Left colon (tissue), 2 donors: Measurements from ENCODE around the gene KLRF1. TPM values are rescaled to one million over a fixed set of nuclear protein-coding genes. Genes with fewer than 3 reads are reported as not detected.
"Not testable (repeated sequence)": the region's sequence is repeated elsewhere in the genome, so short reads cannot be mapped to it uniquely, and the experiment has no call there.

ENCODE experiments used
- ATAC-seq: fragments of 200-7000 bp; cut with Tn5 transposase; one replicate; pipeline ENCODE4 v1.9.1; 2020; ENCODE audit warnings: mild to moderate bottlenecking, moderate library complexity
- DNase-seq, 2 donors: peaks; one replicate each; pipeline ENCODE4 v3.0.0-alpha.2; 2020
- intact Hi-C, 2 donors: fragments of 100-400 bp; cut with DNase I in 1 of 2; cut with micrococcal nuclease in 1 of 2; formaldehyde crosslinking; loops; one replicate each; pipeline versions ENCODE4 v1.11.2 to v1.14.0; 2022; cut with DNase I, micrococcal nuclease
- total RNA-seq, 2 donors: library from RNA; stranded (reverse); fragmentation: NEBNext Ultra II Directional; extraction: Animal tissue kit (Norgen Biotek cat#: 25700); gene quantifications; one replicate each; pipeline ENCODE4 v1.2.1, GENCODE V29; 2021
- donor health status: DM: no; HTN: no; CAD: no.
- donor health status: DM: yes; HTN: yes; CAD: no.

The KLRF1 gene
- total RNA-seq, 2 donors from 2014 or later: 0.31 TPM; not detected in 1

DNA sequence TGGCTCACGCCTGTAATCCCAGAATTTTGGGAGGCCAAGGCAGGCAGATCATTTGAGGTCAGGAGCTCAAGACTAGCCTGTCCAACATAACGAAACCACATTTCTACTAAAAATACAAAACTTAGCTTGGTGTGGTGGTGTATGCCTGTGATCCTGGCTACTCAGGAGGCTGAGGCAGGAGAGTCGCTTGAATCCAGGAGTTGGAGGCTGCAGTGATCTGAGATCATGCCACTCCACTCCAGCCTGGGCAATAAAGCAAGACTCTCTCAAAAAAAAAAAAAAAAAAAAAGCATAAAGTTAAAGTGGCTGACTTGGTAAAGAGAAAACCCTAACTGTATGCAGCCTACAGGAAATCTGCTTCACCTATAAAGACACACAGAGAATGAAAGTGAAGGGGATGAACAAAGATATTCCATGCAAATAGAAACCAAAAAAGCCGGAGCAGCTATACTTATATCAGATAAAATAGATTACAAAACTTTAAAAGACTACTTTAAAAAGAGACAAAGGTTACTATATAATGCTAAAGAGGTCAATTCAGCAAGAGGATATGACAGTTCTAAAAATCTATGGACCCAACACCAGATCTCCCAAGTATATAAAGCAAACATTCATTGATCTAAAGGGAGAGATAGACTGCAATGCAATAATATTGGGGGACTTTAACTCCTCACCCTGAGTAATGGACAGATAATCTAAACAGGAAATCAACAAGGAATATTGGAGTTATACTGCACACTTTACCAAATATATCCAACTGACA is 37.8 kb downstream of the KLRF1 start:
- ATAC-seq (no peak), DNase-seq (no peak)
- intact Hi-C loops: no loop called here

DNA sequence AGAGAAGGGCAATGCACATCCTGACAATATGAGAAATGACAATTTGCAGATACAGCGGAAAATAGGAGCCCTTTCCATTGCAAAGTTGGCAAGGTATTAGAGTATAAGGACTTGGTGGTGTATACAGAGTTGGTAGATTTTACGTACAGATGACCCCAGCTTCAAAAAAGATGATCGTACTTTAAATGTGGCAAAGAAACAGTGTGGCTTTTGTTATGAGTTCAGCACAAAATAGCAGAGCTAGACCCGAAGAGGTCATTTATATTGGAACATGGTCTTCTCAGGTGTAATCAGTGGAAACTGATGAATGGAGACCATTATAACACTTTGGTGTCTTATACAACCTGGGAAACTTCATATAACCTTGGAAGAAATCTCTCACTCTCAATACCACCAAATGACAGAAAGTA is 39.6 kb downstream of the KLRF1 start:
- intact Hi-C loops: no loop called here
- DNase-seq (no peak), ATAC-seq (no peak)

DNA sequence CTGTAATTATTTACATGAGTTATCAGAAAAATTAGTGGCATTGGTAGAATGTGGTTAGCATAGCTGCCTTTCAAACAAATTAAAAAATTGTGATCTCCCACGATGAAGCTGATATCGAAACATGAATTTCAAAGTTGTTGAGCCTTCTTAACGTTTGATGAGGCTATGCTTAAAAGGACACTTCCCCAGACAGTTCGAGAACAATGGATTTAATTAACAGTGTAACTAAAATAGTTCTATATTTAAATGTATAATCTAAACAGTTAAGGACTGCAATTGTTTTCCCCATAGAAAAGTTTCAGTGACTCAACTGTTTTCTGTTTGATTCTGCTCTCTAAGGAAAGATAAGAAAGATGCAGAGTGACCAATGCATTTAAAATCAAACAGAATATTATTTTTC is 40.2 kb downstream of the KLRF1 start:
- ATAC-seq (no peak), DNase-seq (no peak)
- intact Hi-C loops: no loop called here

DNA sequence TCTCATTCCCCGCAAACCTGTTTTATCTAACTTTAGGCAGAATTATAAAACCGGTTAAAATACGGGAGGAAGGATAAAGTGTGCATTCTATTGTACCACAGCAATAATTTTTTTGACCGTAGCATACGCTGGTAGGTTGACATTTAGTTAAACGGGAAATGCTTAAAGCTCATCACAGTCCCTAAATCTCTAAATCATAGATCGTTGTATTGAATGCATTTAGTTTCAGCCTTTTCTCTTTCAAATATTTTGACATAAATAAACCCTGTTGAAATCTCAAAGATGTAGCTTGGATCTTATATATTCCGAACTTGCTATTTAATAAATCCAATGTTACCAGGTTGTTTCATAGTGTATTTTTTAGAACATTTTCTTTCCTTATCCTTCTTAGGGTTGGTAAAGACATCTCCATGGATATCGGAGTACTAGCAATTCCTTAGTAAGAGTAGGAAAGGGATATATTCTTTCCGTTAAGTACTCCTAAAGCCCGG is 41.1 kb downstream of the KLRF1 start:
- DNase-seq (no peak), ATAC-seq (no peak)
- intact Hi-C loops: no loop called here

DNA sequence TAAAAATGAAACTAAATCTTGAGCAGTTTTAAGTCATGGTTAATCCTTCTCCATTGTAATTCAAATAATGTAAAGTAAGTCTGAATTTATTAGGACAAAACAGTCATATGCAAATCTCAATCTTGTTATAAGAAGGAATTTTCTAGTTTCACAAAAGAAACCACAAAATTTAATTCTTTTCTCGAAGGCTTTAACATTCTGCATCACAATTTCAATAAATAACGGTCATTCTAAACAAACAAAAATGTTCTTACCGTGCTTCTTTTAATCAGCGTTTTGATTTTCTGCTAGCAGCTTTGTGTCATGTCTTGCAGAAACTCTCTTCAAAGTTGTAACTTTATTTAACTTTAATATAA is 41.6 kb downstream of the KLRF1 start:
- DNase-seq: no peak
- no peak for ATAC-seq
- intact Hi-C loops: no loop called here

DNA sequence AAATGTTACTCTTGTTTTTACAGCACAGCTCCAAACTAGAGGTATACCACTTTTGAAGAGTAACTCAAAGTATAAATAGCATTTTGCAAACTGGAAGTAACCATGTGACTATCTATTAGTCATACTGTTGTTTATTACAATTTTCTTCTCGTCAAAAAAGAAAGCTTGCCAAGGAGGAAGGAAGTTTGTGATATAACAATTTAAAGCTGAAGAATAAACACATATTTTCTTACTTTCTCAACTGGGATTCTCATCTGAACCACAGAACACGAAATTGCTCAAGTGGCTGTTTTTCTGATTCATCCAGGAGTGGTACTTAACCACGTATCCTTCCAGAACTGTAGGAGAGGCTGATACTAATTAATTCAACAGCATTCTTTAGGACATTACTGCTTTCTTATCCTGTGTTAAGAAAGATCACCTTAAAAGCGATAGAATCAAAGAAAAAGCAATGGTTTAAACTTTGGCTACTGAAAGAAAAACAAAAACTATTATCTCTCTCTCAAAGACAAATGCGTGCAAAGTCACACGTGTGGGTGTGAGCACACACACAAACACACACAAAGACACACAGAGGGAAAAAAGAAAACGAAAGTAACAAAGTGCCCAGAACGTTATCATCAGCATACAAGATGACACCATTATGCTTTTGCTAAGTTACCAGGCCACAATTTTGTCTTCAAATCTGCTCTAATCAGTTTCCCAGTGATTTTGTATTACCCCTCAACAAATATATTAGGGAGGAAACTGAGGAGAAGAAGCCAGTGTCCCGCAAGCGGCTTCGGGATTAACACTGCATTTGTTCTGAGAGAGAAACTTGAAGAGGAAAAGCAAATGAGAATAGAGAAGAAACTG is 42.3 kb downstream of the KLRF1 start, which contains the start of gene CLEC2B:
Gene CLEC2B (minus strand): TSS at position 48 of the 855 bp plus-strand sequence.
- peak; percentile 80 for ATAC-seq
- no peak for DNase-seq
- intact Hi-C loops: no loop called here

DNA sequence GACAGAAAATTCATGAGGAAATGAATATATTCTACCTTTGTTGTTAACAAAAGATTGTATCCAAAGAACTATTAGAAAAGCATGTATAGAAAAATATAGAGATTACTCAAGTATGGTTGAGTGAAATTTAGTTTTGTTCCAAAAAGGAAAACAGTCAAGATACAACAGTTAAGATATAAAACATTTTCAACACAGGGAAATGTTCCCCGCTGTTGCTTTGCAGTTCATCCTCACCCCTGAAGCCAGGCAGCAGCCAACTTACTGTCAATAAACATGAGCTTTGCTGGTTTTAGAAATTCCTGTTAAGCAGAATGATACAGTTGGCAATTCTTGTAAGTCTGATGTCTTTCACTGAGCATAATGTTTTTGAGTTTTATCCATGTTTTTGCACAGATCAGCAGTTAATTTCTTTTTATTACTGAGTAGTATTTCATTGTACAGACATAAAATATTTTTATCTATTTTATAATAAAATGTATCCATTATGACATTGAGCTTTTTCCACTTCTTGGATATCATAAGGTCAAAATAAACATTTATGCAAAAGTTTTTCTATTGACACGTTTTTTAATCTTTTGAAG is 43.1 kb downstream of the KLRF1 start:
- intact Hi-C loops: no loop called here
- DNase-seq (no peak), ATAC-seq (no peak)

DNA sequence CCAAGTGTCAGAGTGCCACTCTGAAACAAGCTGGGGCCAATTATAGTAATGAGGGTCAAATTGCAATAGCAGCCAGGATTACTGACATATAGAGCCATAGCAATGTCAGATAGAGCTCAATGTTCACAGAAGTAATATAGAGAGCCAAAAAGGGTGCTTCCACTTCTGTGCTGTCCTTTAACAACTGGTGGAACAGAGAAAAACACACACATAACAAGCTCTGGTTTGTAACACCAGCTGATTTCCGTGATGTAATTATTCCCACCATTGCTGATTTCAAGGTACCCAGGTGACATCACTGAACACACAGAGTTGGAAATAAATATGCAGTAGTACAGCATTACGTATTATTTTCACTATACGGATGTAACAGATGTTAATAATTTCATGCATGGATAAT is 44.9 kb downstream of the KLRF1 start:
- ATAC-seq (no peak), DNase-seq (no peak)
- intact Hi-C loops: no loop called here

DNA sequence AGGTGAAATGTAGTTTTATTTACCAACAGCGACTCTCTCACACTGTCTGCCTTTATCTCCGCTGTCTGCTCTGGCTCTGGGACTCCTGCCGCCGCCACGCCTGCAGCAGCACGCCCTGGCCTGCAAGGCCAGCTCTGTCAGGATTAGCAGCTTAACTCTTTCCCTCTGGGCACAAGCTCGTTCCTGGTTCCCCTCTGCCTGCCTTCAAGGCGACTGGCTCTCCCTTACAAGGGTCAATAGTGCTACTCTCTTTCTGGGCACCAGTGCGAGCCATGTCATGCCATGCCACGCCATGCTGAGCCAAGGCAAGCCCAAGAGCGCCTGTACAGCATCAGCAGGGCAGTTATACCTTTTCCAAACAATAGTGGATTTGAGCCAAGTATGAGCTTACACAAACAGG is 45.5 kb downstream of the KLRF1 start:
- intact Hi-C loops: no loop called here
- DNase-seq (no peak), ATAC-seq (no peak)

DNA sequence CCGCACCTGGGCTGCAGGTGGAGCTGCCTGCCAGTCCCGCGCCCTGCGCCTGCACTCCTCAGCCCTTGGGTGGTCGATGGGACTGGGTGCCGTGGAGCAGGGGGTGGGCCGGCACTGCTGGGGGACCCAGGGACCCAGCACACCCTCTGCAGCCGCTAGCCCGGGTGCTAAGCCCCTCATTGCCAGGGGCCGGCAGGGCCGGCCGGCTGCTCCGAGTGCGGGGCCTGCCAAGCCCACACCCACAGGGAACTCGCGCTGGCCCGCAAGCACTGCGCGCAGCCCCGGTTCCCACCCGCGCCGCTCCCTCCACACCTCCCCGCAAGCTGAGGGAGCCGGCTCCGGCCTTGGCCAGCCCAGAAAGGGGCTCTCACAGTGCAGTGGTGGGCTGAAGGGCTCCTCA is 48.8 kb downstream of the KLRF1 start:
- DNase-seq, intact Hi-C loops, ATAC-seq: not testable (repeated sequence)

DNA sequence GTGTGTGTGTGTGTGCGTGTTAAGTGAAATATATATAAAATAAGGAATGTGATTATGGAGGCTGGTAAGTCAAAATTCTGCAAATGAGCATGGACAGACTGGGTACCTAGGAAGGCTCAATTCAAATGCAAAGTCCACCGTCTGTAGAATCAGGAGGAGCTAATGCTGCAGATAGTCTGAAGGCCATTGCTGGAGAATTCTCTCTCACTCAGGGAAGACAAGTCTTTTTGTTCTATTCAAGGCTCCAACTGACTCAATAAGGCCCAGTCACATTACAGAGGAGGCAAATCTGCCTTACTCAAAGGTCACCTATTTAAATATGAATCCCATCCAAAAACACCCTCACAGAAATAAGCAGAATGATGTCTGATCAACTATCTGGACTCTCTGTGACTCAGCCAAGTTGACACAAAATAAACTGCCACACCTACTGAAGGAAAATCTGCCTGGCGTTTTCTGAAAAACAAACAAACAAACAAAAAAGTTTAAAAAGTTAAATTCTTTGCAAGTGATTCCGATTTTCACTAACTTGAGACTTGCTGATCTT is 53.3 kb downstream of the KLRF1 start:
- intact Hi-C loops: no loop called here
- ATAC-seq: no peak

DNA sequence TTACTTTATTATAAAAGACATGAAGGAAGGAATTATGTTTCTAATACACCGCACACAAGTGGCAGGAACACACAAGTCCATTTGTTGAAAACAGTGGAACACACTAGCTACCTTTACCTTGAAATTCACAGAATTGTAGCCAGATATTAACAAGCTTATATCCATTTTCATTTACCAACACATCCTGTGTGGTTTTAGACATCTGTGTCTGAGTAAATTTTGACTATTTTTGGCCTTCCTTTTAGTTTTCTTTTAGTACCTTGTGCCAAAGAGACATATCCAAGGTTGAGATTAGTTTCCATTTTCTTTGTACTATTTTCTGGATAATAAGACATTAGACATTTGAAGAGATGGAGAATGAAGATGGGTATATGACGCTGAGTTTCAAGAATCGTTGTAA is 54.0 kb downstream of the KLRF1 start, which contains the start of gene KLRF2:
Gene KLRF2 (plus strand): TSS at position 244 of the 400 bp plus-strand sequence. CDS start 107 bp downstream, at position 351.
- DNase-seq: no peak
- intact Hi-C loops: no loop called here
- no peak for ATAC-seq

More for the DNA sequence above, 53.3 kb downstream of the KLRF1 start:
- no peak for DNase-seq

DNA sequence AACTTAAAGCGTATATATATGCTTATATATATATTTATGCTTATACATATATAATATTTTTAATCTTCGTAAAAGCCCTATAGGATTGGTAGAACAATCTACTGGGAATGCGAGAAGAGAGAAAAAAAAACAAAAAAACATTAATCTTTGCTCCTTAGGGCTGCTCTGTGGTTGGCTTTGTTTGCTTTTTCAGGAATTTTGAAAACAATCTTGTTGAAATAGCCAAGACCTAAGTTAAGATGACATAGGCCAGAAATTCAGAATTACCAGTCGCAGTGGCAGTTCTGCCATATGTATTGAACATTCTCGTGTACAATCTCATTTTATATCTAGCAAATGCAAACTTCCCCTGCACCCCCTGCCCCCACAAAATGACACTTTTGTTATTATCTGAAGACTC is 54.7 kb downstream of the KLRF1 start:
- intact Hi-C loops: no loop called here
- ATAC-seq (no peak), DNase-seq (no peak)

DNA sequence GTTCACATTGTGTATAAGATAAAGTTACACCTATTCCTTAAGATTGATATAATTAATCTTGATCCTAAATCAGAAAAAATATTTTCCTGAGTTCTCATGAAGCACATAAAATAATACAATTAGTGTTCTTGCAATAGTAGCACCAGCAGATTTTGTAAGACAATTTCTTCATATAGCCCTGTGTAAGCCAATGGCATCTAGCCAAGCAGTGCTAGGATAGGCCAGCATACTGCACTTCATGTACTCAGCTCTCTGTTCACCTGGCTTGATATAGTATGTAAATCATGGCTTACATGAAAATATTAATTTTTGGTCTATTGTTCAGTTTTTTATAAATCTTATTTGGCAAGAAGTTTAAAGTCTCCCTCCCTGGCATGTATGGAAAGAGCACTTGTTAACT is 55.9 kb downstream of the KLRF1 start:
- DNase-seq (no peak), ATAC-seq (no peak)
- intact Hi-C loops: no loop called here

DNA sequence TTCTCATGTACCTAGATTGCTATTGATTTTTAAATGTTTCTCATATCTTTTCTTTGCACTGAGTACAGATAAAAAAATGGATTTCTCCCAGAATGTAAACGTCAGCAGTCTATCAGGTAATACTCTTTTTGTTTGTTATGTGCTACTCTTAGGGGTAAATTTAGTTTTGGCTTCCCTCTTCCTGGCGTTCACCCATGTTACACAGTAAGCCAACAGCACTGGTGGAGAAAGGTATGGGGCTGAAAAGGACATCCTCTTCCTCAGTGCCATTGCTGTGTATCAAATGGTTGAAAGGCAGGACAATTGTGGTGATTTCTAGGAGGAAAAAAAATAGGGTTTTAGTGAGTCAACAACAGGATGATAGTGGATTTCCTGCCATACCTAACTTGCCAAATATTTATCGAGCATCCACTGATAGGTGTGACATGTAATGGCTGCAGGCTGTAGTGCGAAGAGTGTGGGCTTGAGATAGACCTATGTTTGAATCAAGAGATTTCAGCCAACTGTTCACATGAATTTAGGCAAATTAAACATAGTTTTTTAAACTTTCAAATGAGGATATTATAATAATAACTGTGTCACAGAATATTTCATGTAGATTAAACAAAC is 61.5 kb downstream of the KLRF1 start:
- no peak for DNase-seq
- intact Hi-C loops: no loop called here
- no peak for ATAC-seq
